ENCODE measurements around the gene PRLH. TPM values are rescaled to one million over a fixed set of nuclear protein-coding genes. Genes with fewer than 3 reads are reported as not detected.

PRLH gene
- total and polyA plus RNA-seq, 4 donors: not detected

DNA sequence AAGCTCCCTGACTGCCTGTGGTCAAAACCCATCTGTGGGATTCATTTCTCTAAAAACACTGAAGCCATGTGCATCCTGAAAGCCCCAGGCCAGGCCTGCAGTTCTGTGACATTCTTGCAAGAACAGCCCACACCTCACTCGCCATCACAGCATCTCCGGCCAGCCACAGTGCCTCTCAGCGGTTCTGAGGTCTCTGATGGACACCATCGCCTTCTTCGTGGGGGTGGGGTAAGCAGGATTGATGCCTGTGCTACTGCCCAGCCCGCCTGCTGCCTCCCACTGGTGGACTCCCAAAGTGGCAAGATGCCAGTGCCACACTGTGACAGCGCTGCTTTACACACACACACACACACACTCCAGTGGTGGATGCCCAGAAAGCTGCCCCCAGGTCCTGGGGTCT, 5.2 kb upstream of the PRLH start (continued):
- TF ChIP-seq RXRA (IDR thresholded peaks at IDR 0.05) (no peak), SP1 (IDR thresholded peaks at IDR 0.05) (no peak)

DNA sequence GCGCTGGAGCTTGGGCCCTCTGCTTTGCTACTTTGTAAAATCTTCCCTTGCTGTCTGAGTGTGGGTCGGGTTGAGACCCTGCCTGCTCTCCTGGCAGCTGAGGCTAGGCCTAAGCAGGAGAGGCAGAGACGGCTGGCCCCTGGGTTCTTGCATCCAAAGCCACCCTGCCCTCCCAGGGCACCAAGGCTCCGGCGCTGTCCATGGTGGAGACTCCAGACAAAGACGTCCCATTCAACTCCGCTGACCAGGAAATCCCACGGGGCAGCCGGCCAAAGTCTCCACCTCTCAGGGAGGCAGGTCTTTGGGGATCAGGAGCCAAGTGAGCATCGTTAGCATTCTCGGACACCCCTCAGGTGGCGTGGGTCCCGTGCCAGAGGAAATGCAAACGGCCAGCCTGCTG, 2.6 kb upstream of the PRLH start:
- Histone ChIP-seq H3K9me3 (ENCODE audit: control insufficient read depth in 4 of 4, low read length in 3 of 4) (no peaks in the 10 kb centered on the region), H3K4me3 (ENCODE audit: low read depth in 1 of 3, low read length in 3 of 3) (no peak overlapping the region), H3K36me3 (ENCODE audit: control insufficient read depth in 4 of 4, insufficient read depth in 3 of 4, low read depth in 1 of 4, low read length in 3 of 4) (no peaks in the 10 kb centered on the region), H3K4me1 (ENCODE audit: control insufficient read depth in 4 of 4, insufficient read depth in 4 of 4, low read length in 3 of 4) (peaks cover 2 to 16% (median 6%) of the 10 kb centered on the region in 4 donors), H3K27me3 (ENCODE audit: control insufficient read depth in 4 of 4, insufficient read depth in 4 of 4, low read length in 3 of 4) (no peaks in the 10 kb centered on the region), H3K27ac (ENCODE audit: low read depth in 1 of 2, low read length in 2 of 2) (no peak overlapping the region), H3K9ac (ENCODE audit: low read depth in 1 of 2, low read length in 2 of 2) (no peak overlapping the region)
- WGBS: 41% methylated on average over 14 of the region's 14 CpGs
- no peak for DNase-seq (ENCODE audit: low spot score)
- TF ChIP-seq JUND (IDR thresholded peaks at IDR 0.05): no peak
- no peak for TF ChIP-seq SP1 (IDR thresholded peaks at IDR 0.05)
- no peak for TF ChIP-seq FOXA2 (IDR thresholded peaks at IDR 0.05)
- TF ChIP-seq, protein P1, sequence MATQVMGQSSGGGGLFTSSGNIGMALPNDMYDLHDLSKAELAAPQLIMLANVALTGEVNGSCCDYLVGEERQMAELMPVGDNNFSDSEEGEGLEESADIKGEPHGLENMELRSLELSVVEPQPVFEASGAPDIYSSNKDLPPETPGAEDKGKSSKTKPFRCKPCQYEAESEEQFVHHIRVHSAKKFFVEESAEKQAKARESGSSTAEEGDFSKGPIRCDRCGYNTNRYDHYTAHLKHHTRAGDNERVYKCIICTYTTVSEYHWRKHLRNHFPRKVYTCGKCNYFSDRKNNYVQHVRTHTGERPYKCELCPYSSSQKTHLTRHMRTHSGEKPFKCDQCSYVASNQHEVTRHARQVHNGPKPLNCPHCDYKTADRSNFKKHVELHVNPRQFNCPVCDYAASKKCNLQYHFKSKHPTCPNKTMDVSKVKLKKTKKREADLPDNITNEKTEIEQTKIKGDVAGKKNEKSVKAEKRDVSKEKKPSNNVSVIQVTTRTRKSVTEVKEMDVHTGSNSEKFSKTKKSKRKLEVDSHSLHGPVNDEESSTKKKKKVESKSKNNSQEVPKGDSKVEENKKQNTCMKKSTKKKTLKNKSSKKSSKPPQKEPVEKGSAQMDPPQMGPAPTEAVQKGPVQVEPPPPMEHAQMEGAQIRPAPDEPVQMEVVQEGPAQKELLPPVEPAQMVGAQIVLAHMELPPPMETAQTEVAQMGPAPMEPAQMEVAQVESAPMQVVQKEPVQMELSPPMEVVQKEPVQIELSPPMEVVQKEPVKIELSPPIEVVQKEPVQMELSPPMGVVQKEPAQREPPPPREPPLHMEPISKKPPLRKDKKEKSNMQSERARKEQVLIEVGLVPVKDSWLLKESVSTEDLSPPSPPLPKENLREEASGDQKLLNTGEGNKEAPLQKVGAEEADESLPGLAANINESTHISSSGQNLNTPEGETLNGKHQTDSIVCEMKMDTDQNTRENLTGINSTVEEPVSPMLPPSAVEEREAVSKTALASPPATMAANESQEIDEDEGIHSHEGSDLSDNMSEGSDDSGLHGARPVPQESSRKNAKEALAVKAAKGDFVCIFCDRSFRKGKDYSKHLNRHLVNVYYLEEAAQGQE (IDR thresholded peaks at IDR 0.05): peak; percentile 96

DNA sequence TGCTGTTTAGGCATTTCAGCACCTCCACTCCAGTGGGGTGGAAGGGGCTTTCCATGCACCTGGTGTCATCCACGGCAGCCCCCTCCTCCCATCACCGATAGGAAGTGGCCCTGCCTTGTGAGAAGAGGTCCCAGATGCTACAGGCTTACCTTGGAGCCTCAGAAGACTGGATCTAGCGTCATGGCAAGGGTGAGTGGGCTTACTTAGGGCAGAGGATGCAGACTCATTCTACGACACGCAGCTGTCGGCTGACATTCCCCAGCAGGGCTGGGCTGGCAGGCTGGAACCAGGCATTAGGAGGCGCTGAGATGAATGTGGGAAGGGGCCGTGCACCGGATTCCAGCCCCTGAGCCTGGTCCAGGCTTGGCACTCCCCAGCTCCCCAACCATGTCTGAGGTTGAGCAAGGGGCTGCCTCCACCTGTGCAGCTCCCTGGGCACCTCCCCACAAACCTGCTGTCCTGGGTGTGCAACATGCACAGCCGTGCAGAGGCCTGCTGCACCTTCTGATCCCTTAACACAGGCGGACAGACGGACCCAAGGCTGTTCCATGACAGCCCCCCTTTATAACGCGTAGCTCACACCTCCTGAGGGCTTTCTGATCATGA, 1.7 kb upstream of the PRLH start:
- no peaks in the 10 kb centered on the region for H3K36me3 ChIP-seq (ENCODE audit: control insufficient read depth in 4 of 4, insufficient read depth in 3 of 4, low read depth in 1 of 4, low read length in 3 of 4)
- peaks cover 0 to 12% (median 3%) of the 10 kb centered on the region in 4 donors for H3K4me1 ChIP-seq (ENCODE audit: control insufficient read depth in 4 of 4, insufficient read depth in 4 of 4, low read length in 3 of 4)
- H3K27ac ChIP-seq (ENCODE audit: low read depth in 1 of 2, low read length in 2 of 2): no peak overlapping the region
- H3K4me3 ChIP-seq (ENCODE audit: low read depth in 1 of 3, low read length in 3 of 3): no peak overlapping the region
- no peaks in the 10 kb centered on the region for H3K9me3 ChIP-seq (ENCODE audit: control insufficient read depth in 4 of 4, low read length in 3 of 4)
- TF ChIP-seq, protein P2, sequence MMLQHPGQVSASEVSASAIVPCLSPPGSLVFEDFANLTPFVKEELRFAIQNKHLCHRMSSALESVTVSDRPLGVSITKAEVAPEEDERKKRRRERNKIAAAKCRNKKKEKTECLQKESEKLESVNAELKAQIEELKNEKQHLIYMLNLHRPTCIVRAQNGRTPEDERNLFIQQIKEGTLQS (IDR thresholded peaks at IDR 0.05): no peak
- no peak for TF ChIP-seq RXRA (IDR thresholded peaks at IDR 0.05)
- no peak for TF ChIP-seq GABPA (IDR thresholded peaks at IDR 0.05 in 1 of 2, conservative IDR thresholded peaks at IDR 0.05 in 1 of 2)
- TF ChIP-seq YY1 (IDR thresholded peaks at IDR 0.05): no peak
- TF ChIP-seq RAD21 (IDR thresholded peaks at IDR 0.05): no peak
- TF ChIP-seq JUND (IDR thresholded peaks at IDR 0.05): no peak
- no peak for TF ChIP-seq TAF1 (conservative IDR thresholded peaks at IDR 0.05)
- TF ChIP-seq, protein P1 (IDR thresholded peaks at IDR 0.05): no peak
- TF ChIP-seq, protein P3, sequence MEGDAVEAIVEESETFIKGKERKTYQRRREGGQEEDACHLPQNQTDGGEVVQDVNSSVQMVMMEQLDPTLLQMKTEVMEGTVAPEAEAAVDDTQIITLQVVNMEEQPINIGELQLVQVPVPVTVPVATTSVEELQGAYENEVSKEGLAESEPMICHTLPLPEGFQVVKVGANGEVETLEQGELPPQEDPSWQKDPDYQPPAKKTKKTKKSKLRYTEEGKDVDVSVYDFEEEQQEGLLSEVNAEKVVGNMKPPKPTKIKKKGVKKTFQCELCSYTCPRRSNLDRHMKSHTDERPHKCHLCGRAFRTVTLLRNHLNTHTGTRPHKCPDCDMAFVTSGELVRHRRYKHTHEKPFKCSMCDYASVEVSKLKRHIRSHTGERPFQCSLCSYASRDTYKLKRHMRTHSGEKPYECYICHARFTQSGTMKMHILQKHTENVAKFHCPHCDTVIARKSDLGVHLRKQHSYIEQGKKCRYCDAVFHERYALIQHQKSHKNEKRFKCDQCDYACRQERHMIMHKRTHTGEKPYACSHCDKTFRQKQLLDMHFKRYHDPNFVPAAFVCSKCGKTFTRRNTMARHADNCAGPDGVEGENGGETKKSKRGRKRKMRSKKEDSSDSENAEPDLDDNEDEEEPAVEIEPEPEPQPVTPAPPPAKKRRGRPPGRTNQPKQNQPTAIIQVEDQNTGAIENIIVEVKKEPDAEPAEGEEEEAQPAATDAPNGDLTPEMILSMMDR (IDR thresholded peaks at IDR 0.05; ENCODE audit: low read depth, low read length, missing input control): no peak
- no peak for TF ChIP-seq NR2F2 (IDR thresholded peaks at IDR 0.05)
- TF ChIP-seq, protein P4, sequence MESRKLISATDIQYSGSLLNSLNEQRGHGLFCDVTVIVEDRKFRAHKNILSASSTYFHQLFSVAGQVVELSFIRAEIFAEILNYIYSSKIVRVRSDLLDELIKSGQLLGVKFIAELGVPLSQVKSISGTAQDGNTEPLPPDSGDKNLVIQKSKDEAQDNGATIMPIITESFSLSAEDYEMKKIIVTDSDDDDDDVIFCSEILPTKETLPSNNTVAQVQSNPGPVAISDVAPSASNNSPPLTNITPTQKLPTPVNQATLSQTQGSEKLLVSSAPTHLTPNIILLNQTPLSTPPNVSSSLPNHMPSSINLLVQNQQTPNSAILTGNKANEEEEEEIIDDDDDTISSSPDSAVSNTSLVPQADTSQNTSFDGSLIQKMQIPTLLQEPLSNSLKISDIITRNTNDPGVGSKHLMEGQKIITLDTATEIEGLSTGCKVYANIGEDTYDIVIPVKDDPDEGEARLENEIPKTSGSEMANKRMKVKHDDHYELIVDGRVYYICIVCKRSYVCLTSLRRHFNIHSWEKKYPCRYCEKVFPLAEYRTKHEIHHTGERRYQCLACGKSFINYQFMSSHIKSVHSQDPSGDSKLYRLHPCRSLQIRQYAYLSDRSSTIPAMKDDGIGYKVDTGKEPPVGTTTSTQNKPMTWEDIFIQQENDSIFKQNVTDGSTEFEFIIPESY (IDR thresholded peaks at IDR 0.05): no peak
- TF ChIP-seq, protein P5, sequence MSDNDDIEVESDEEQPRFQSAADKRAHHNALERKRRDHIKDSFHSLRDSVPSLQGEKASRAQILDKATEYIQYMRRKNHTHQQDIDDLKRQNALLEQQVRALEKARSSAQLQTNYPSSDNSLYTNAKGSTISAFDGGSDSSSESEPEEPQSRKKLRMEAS (IDR thresholded peaks at IDR 0.05): no peak
- 90% methylated on average over 14 of the region's 14 CpGs for WGBS
- H3K27me3 ChIP-seq (ENCODE audit: control insufficient read depth in 4 of 4, insufficient read depth in 4 of 4, low read length in 3 of 4): no peaks in the 10 kb centered on the region
- no peak overlapping the region for H3K9ac ChIP-seq (ENCODE audit: low read depth in 1 of 2, low read length in 2 of 2)
- no peak for DNase-seq (ENCODE audit: low spot score)

All from liver (tissue), 9 donors.